Measurements from ENCODE around the gene NNAT. TPM values are rescaled to one million over a fixed set of nuclear protein-coding genes. Genes with fewer than 3 reads are reported as not detected.
A peak's percentile ranks its signal among the peaks of the same experiment; 100 is the strongest.

Gene NNAT
- total and polyA plus RNA-seq, 7 donors = 7.8 to 125 (median 85.8) TPM; not detected in 1

DNA sequence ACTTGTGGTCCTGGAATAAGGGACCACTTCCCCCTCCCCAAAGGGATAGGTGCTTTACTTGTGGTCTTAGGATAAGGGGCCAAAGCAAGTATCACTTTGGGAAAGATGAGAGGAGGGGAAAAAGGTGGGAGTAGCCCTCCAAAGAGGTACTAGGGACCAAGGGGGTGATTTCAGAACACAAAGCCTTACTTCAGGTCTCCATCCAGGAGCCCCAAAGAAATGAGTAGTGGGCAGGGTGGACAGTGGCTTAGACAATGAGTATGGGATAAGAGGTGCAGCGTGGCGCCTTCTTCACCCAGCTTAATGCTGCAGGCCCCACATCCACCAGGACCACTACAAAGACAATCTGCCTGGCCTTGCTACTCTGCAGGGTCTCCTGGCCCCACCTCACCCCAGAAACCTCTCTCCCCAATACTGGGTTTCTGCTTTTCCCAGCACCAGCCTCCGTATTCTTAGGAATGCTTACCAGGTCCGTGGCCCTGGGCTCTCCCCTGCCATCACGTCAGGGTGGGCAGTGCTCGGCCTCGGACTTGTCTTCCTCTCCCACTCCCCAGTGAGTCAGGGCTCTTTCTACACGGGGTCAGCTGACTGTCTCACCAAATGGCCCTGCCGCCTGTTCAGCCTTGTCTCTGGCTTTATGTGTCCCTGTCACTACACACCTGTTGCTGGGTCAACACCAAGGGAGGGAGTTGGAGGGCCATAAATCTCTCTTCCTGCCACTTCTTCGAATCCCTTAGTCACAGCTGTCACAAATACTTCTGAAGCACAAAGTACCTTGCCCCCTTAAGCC lies 3.1 kb downstream of the NNAT start:
- DNase-seq = peak; percentile 52
- 35 to 64% methylated on average over 10 of the region's 10 CpGs for WGBS, 2 donors
- Histone ChIP-seq H3K27ac (peak overlapping the region; percentile 15 to 99 (median 97)), H3K36me3 (no peaks in the 10 kb centered on the region), H3K9me3 (no peaks in the 10 kb centered on the region), H3K4me3 (no peak overlapping the region), H3K4me1 (peaks cover 0 to 84% (median 75%) of the 10 kb centered on the region in 4 donors), H3K27me3 (no peaks in the 10 kb centered on the region)
- intact Hi-C loops (cut with DNase I) = no loop called here
- TF ChIP-seq, protein P1, sequence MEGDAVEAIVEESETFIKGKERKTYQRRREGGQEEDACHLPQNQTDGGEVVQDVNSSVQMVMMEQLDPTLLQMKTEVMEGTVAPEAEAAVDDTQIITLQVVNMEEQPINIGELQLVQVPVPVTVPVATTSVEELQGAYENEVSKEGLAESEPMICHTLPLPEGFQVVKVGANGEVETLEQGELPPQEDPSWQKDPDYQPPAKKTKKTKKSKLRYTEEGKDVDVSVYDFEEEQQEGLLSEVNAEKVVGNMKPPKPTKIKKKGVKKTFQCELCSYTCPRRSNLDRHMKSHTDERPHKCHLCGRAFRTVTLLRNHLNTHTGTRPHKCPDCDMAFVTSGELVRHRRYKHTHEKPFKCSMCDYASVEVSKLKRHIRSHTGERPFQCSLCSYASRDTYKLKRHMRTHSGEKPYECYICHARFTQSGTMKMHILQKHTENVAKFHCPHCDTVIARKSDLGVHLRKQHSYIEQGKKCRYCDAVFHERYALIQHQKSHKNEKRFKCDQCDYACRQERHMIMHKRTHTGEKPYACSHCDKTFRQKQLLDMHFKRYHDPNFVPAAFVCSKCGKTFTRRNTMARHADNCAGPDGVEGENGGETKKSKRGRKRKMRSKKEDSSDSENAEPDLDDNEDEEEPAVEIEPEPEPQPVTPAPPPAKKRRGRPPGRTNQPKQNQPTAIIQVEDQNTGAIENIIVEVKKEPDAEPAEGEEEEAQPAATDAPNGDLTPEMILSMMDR (IDR thresholded peaks at IDR 0.05) = no peak
- no peak for TF ChIP-seq POLR2AphosphoS5 (IDR thresholded peaks at IDR 0.05)
- TF ChIP-seq POLR2A (IDR thresholded peaks at IDR 0.05) = no peak
- no peak for TF ChIP-seq EP300 (IDR thresholded peaks at IDR 0.05)

DNA sequence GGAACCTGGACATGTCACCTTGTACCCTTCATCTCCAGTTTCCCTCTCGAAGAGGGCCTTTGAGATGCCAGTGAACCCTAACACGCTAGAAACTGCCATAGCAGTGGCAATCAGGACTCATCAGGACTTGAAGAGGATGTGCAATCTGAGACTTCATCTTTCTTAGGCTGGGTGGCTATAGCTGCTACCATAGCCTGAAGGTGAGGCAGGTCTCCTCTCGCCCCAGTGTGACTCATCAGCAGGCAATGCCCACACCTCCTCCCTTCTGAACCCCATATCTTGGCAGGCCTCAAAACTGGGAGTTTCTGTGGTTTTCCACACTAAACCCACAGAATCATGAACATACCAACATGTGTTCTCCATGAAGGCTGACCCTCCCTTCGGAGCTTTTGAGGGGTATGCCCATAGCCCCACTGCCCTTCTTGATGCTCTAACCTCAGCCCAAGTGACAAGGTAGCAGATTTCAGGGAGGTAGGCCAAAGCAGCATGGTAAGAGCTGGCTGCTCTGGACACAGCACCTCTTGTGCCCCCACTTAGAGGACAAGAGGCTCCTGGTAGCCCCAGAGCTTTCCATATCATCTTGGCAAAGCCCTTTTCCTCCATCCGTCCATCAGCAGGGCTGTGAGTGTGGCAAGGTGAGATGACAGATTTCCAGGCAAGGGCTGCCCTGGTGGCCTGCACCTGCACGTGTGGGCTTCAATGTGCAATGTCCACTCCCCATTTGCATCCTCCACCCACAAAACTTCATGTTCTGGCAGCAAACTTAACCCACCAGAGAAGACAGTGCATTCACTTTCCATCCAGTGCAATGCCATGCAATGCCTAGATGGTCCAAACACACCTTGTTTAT lies 4.0 kb downstream of the NNAT start:
- no peaks in the 10 kb centered on the region for H3K36me3 ChIP-seq
- intact Hi-C loops (cut with DNase I) = loop anchor here (5.0 kb wide), 1 partner anchor 138 kb away; no protein-coding TSS in a partner anchor
- TF ChIP-seq EP300 (IDR thresholded peaks at IDR 0.05) (no peak), POLR2A (IDR thresholded peaks at IDR 0.05) (no peak), POLR2AphosphoS5 (IDR thresholded peaks at IDR 0.05) (no peak)
- TF ChIP-seq, protein P1 (IDR thresholded peaks at IDR 0.05) = no peak
- H3K9me3 ChIP-seq = no peaks in the 10 kb centered on the region
- no peaks in the 10 kb centered on the region for H3K27me3 ChIP-seq
- peak overlapping the region in 3 of 4 donors; percentile 97 to 99 (median 97) for H3K27ac ChIP-seq
- peaks cover 0 to 74% (median 65%) of the 10 kb centered on the region in 4 donors for H3K4me1 ChIP-seq
- peak overlapping the region in 1 of 4 donors; percentile 99 for H3K4me3 ChIP-seq
- WGBS, 2 donors = 53 to 56% methylated on average over 6 of the region's 6 CpGs
- no peak for DNase-seq

GRCh38 chr20:37525810-37526209 lies 4.8 kb downstream of the NNAT start:
- peak overlapping the region; percentile 95 to 99 (median 98) for H3K4me3 ChIP-seq

GRCh38 chr20:37526238-37526838 lies 5.3 kb downstream of the NNAT start:
- intact Hi-C loops (cut with DNase I) = loop anchor here (2.0 to 5.0 kb wide), 3 partner anchors 139 to 348 kb away; partner anchors contain the start of genes MROH8 and RPN2
- Histone ChIP-seq H3K27ac (peak overlapping the region; percentile 92 to 99 (median 97)), H3K36me3 (no peaks in the 10 kb centered on the region), H3K9me3 (no peaks in the 10 kb centered on the region), H3K4me3 (peak overlapping the region; percentile 95 to 99 (median 98)), H3K27me3 (no peaks in the 10 kb centered on the region), H3K4me1 (peaks cover 0 to 62% (median 53%) of the 10 kb centered on the region in 4 donors)
- 5 to 9% methylated on average over 10 of the region's 10 CpGs for WGBS, 2 donors
- DNase-seq = no peak
- TF ChIP-seq, protein P1 (IDR thresholded peaks at IDR 0.05) = no peak
- TF ChIP-seq POLR2AphosphoS5 (IDR thresholded peaks at IDR 0.05) = peak; percentile 24 to 82 (median 64)

More at GRCh38 chr20:37525810-37526209, 4.8 kb downstream of the NNAT start:
- Histone ChIP-seq H3K4me1 (peaks cover 0 to 67% (median 58%) of the 10 kb centered on the region in 4 donors), H3K9me3 (no peaks in the 10 kb centered on the region), H3K27ac (peak overlapping the region; percentile 92 to 99 (median 97)), H3K27me3 (no peaks in the 10 kb centered on the region), H3K36me3 (no peaks in the 10 kb centered on the region)
- intact Hi-C loops (cut with DNase I) = loop anchor here (2.0 to 5.0 kb wide), 3 partner anchors 139 to 347 kb away; partner anchors contain the start of genes MROH8 and RPN2
- DNase-seq = no peak
- TF ChIP-seq POLR2AphosphoS5 (IDR thresholded peaks at IDR 0.05) (no peak), EP300 (IDR thresholded peaks at IDR 0.05) (no peak)
- TF ChIP-seq, protein P1 (IDR thresholded peaks at IDR 0.05) = no peak
- 62 to 75% methylated on average over 5 of the region's 5 CpGs for WGBS, 2 donors

All from sigmoid colon (tissue), 7 donors.